GM12872 (cell line): ENCODE measurements around the gene B3GNT9.

Source experiments
- CTCF ChIP-seq: IDR thresholded peaks from 3 replicates; pipeline ENCODE4 v1.5.1; 2011; ENCODE audit warnings: low read depth, mild to moderate bottlenecking, low read length, moderate library complexity; ENCODE audit not compliant: insufficient read depth

B3GNT9 gene

GRCh38 chr16:67145746-67146145 is 5.1 kb downstream of the B3GNT9 start:
- no peak for TF ChIP-seq CTCF

GRCh38 chr16:67144943-67145342 is 5.9 kb downstream of the B3GNT9 start:
- no peak for TF ChIP-seq CTCF

GRCh38 chr16:67142342-67142741 is 8.5 kb downstream of the B3GNT9 start:
- no peak for TF ChIP-seq CTCF

- no peak for TF ChIP-seq CTCF
Measured at GRCh38 chr16:67141391-67141790, 9.4 kb downstream of the B3GNT9 start.

- no peak for TF ChIP-seq CTCF
Measured at GRCh38 chr16:67137605-67138004, 13.2 kb downstream of the B3GNT9 start.

- no peak for TF ChIP-seq CTCF
Measured at GRCh38 chr16:67129422-67129821, 21.4 kb downstream of the B3GNT9 start.

- no peak for TF ChIP-seq CTCF
Measured at GRCh38 chr16:67128887-67129286, 21.9 kb downstream of the B3GNT9 start.

- TF ChIP-seq CTCF: no peak
Measured at GRCh38 chr16:67128417-67128816, 22.4 kb downstream of the B3GNT9 start.
